Measurements from ENCODE around the gene CLIP1.
A peak's percentile ranks its signal among the peaks of the same experiment; 100 is the strongest.

The CLIP1 gene

DNA sequence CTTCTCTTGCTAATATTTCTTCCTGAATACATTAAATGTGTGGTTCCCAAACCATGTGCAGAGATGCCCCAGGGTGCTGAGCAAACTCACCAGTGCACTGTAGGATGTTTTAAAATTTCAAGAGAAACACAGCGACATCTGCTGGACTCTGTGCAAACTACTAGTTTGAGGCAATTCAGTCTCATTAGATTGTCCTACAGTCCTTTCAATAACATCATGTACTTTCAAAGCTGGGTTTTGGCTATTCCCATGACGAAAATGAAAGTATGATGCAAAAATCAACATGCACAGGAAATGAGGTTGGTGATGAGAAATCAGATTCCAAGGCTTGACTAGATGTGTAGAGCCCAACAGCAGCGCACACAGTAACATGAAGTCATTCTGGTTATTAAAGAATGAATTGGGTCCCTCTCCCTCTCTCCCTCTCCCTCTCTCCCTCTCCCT is 66.3 kb downstream of the CLIP1 start:
- ATAC-seq: peak; percentile 80
- peak; percentile 48 for DNase-seq

- ATAC-seq: no peak
- no peak for DNase-seq
Measured at GRCh38 chr12:122355706-122356105, 66.8 kb downstream of the CLIP1 start.

GRCh38 chr12:122354958-122355641 is 67.4 kb downstream of the CLIP1 start:
- ATAC-seq (no peak), DNase-seq (no peak)

DNA sequence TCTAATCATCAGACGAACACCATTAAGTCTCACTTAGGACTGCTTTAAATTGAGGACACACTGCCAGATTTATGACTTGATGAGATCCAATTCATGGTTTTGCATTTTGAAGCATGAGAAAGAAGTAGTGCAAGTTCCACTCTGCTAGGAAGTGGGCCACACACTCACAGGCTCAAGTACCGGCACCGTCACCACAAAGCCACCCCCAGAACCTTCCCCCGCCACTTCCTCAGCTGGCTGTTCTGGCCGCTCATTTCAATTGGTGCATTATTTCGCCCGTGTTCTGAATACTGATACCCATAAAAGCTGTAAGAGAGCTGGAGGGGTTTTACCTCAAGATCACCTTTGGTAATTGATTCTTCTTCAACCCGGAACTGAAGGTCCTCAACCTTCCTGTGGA is 70.1 kb downstream of the CLIP1 start:
- ATAC-seq (no peak), DNase-seq (no peak)

GRCh38 chr12:122350141-122350848 is 72.2 kb downstream of the CLIP1 start:
- no peak for ATAC-seq
- DNase-seq: no peak

DNA sequence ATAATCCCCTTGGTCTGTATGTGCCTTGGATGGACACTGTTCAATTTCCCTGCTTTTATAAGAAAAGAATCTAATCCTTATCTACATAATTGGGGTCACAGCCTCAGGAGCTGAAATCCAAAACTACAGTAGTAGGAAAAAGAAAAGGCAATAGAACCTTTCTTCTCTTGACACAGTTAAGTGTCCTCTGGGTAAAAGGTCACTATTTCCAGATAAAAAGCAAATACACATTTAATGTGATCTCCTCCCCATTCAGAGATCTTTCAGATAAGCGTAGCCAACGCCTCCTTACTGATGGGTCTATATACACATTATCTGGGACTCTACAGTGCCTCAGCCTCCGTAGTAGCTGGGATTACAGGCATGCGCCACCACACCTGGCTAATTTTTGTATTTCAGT is 73.4 kb downstream of the CLIP1 start:
- DNase-seq (no peak), ATAC-seq (no peak)

DNA sequence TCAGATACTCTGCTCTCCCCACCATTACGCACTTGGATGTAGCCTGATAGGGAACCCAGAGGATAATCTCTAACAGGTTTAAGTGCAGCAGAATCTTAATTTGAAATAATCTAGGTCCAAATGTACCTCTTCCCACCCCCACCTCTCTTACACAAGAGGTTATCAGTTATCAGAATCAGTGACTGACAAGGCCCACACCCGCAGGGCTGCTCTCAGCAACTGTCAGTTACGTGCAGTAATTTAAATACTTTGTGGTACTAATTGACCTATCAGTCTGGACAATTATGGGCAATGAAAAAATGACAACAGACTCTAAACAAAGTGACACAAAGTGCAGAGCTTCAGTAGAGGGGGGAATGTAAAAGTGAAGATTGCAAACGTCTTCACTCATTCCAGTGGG is 74.0 kb downstream of the CLIP1 start:
- ATAC-seq (no peak), DNase-seq (no peak)

- ATAC-seq (no peak), DNase-seq (no peak)
Measured at GRCh38 chr12:122346054-122346453, 76.4 kb downstream of the CLIP1 start.

DNA sequence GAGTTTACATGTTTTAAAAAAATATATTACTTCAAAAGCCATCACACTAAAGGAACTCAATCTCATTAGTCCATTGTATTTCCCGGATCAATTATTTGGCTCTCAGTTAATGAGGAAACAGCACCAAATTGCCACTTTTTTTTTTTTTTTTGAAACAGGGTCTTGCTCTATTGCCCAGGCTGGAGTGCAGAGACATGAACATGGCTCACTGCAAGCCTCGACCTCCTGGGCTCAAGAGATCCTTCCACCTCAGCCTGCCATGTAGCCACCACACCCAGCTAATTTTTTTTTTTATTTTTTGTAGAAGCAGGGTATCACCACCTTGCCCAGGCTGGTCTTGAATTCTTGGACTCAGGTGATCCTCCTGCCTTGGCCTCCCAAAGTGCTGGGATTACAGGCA is 77.4 kb downstream of the CLIP1 start:
- no peak for ATAC-seq
- no peak for DNase-seq

- DNase-seq: peak; percentile 62
- peak; percentile 49 for ATAC-seq
Measured at GRCh38 chr12:122336015-122336946, 86.2 kb downstream of the CLIP1 start.

DNA sequence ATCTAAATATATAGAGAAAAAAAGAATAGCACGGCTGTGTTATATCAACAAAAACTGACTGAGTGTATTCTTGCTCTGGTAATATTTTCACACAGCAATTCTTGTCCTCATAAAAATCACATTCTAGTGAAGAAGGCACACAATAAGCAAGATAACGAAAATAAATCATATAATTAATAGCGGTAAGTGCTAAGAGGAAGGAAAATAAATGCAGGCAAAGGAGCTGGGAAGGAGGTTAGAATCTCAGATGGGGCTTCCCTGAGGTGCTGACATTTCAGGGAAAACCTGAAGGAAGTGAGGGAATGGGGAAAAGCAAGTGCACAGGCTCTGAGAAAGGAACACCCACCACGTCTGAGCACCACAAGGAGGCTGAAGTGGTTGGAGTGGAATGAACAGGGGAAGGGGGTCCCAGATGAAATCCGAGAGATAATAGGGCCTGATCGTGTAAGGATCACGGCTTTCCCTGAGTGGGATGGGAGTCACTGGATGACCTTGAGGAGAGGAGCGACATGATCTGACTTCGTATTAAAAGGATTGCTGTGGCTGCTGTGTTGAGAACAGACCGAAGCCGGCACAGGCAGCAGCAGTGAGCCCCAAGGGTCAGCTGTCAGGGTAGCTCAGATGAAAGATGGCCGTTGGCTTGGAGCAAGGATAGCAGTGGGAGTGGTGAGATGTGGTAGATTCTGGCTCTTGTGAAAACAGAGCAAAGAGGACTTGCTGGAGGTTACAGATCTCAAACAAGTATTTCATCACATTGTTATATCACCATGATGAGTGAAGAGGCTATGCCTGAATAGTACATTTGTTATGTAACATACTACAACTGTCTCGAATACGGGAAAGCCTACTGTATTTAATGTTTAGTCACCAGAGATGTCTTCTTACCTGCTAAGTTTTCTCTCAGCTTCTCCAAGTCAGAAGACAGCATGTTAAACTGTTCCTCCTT is 89.1 kb downstream of the CLIP1 start:
- DNase-seq: no peak
- ATAC-seq: no peak

DNA sequence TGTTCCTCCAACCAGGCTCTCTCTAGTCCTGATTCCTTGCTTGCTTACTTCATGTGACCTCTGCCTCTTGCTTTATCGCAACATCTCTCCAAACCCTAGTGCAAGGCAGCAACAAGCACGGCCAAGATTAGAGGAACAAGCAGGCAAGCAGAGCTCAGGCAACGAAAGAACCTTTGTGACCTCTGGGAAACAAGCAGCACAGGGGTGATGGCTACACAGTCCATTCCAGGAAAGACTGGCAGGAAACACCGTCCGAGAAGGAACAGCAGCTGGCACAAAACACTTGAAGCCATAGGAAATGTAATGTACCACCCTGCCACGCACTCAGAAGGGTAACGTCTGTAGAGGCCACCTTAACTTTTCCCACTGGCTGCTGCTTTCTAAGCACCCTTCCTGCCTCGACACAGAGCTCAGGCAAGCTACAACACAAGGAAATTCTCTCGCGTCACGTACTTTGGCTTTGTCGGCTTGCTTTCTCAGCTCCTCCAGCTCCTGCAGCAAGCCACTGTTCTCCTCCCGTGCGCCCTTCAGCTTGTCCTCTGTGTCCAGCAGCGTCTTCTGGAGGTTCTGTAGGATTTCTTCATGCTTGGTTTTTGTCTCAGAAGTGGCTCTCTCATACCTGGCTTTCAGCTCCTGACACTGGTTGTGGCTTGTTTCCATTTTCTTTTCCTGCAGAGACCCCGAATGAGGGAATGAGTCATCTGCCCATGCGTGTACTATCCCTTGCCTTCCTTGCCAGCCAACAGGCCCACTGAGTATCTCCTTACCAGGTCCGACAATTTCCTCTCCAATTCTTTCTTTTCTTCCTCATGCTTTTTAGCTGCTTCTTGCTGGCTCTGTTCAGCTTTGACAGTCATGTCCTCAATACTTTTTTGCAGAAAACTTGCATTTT is 94.7 kb downstream of the CLIP1 start:
- DNase-seq: no peak
- ATAC-seq: no peak

- ATAC-seq (no peak), DNase-seq (no peak)
Measured at GRCh38 chr12:122327014-122327413, 95.5 kb downstream of the CLIP1 start.

GRCh38 chr12:122326586-122326985 is 95.9 kb downstream of the CLIP1 start:
- DNase-seq (no peak), ATAC-seq (no peak)

DNA sequence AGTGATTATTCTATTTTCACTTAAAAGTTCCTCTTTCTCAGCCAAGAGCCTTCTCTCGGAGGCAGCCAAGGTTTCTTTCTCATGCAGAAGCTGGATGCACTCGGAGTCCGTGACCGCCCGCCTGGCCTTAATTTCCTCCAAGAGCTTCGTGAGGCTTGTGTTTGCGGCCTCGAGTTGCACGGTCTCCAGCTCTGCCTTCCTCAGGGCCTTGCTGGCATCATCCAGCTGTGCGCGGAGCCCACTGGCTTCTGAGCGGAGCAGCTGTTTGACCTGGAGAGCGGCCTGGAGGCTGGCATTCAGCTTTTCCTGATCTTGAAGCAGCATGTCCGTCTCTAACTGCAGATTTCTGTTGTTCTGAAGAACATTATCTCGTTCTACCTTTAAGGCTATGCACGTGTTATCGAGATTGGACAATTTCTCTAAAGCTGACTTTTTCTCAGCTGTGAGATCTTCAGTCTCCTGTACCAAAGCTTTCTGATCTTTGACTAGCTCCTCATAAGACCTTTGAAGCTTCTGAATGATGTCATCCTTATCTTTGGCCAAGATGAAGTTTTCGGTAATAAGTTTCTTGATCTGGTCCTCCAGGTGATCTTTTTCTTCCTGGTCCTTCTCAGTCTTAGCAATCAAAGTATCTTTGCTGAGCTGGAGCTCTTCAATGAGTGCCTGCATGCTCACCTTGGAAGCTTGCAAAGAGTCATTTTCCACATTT is 99.0 kb downstream of the CLIP1 start:
- ATAC-seq (no peak), DNase-seq (no peak)

DNA sequence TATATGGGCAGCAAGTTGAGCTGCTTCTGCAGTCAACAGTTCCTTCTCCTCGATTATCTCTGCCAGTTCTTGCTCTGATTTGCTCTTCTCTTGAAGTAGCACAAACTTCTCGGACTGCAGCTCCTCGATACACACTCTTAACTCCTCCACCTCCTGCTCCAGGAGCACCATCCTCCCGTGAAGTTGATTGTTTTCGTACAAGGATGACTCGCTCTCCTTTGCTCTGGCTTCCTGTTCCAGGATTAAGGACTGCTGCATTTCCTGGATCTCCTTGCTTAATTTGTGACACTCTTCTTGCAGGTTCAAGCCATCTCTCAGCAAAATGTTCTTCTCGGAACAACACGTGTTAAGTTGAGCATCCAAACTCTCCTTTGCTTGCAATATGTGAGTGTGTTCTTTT is 100.0 kb downstream of the CLIP1 start:
- DNase-seq: no peak
- no peak for ATAC-seq

DNA sequence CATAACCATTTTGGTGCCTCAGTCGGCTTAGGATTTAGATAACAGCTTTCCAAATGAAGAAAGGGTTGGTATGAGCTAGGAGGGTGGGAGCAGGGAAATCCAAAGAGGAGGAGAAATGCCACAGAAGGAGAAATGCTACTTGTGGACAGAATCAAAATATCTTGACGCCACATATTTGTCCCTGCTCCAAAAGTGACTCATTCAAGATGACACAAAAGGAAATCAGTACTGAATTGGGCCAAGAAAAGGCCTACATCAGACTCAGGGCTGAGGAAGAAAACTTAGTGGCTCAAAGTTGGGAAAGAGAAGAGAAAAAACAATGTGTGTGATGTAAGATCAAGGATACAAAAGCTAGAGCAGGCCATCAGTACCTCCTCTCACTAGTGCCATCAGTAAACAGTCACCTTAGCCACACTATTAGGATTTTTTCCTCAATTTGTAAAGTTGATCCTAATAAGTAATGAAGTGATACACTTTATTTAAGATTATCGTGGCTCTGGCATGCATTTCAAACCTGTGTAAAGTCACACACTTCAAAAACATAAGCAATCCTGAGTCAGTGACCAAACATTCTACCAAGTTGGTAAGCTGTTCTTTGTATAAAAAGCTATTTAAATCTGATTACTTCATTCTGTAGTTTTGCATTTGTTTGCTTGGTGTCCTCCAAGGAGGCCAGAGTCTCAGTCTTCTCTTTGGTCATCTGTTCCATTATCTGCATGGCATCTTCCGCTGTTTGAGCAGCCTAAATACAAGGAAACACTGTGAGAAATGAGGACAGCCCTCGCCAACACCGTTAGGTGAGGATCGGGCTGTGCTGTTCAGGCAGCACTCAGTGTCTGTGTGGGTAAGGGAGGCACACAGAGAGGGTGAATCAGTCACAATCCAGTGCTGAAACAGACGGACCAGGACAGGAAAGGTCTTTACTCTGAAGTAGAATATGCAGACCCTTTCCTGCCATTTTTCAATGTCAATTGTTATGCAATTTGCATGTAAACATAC is 103.6 kb downstream of the CLIP1 start:
- ATAC-seq: no peak
- DNase-seq: no peak

GRCh38 chr12:122312926-122313325 is 109.5 kb downstream of the CLIP1 start:
- DNase-seq (no peak), ATAC-seq (no peak)

DNA sequence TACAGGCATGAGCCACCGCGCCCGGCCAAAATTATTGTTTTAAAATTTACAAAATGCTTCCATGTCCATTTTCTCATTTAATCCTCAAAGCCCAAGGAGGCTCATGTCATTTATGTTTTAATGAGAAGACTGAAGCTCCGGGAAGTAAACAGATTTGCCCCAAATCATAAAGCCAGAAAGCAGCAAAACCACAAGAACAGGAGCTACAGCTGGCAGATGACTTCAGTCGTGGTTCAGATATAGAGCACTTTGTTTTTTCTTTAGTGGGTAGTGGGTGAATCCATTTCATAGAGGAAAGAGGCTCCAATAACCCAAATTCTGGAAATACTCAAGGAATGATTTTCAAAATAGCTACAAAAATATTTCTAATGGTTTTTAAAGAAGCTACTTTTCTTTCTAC is 110.8 kb downstream of the CLIP1 start:
- ATAC-seq: no peak
- no peak for DNase-seq
